HCT116 (cell line): ENCODE results near the gene KRT79. TPM values are rescaled to one million over a fixed set of nuclear protein-coding genes. Genes with fewer than 3 reads are reported as not detected.

Source experiments
- ATAC-seq: fragments of 200-7000 bp; cut with Tn5 transposase; 2 replicates; pipeline ENCODE4 v1.9.1; 2020; ENCODE audit warnings: mild to moderate bottlenecking, moderate library complexity
- BruUV-seq: library from RNA; stranded (reverse); fragments of 400-500 nt; replicated peaks from 2 replicates; lab custom pipeline; 2021; lab: Mats Ljungman, UMichigan
- CTCF ChIA-PET: fragments of 300-600 bp; sonication (Branson Sonifier 250); formaldehyde crosslinking; loops from one replicate; lab custom pipeline; 2021; ENCODE audit warnings: antibody characterized with exemption; lab: Charles Lee
- POLR2A ChIA-PET: fragments of 300-600, 350-600 bp; sonication (Branson Sonifier 250); formaldehyde crosslinking; loops from one replicate; lab custom pipeline; 2021; ENCODE audit warnings: antibody characterized with exemption; lab: Charles Lee
- RAD21 ChIA-PET, 2 experiments: fragments of 300-600 bp; sonication (Branson Sonifier 250); formaldehyde crosslinking; loops; one replicate each; lab custom pipeline; 2023; ENCODE audit warnings: low total read pairs in 2 of 2; ENCODE audit not compliant: uncharacterized antibody in 2 of 2, unreplicated experiment in 2 of 2, low non-redundant PET in 1 of 2; lab: Charles Lee
- DNase-seq: peaks from one replicate; pipeline ENCODE4 v3.0.0-alpha.2; 2010; ENCODE audit warnings: low read depth, low spot score
- H2AFZ ChIP-seq: fragments of 200-600 bp; shearing (Covaris generic), sonication (generic); 2 replicates; pipeline ENCODE4 v1.6.1; 2017; ENCODE audit warnings: low read depth, mixed run types, mixed read lengths, antibody characterized with exemption, low read length; ENCODE audit not compliant: poor library complexity, severe bottlenecking
- H3K27ac ChIP-seq: 2 replicates; pipeline ENCODE4 v1.5.1; 2012; ENCODE audit warnings: low read depth, low read length
- H3K27me3 ChIP-seq: fragments of 200-600 bp; sonication (generic); 2 replicates; pipeline ENCODE4 v1.6.1; 2016; ENCODE audit warnings: mixed run types, low read length, mixed read lengths; ENCODE audit not compliant: insufficient read depth
- H3K36me3 ChIP-seq, 2 experiments: fragments of 200-500 bp in 1 of 2; fragments of 200-600 bp in 1 of 2; sonication (Bioruptor generic) in 1 of 2; sonication (generic) in 1 of 2; 2 replicates each; pipeline versions ENCODE4 v1.5.1 to v1.6.1; 2014 to 2016; ENCODE audit warnings: low read length in 2 of 2, inconsistent platforms in 1 of 2, mixed read lengths in 1 of 2, mixed run types in 1 of 2; ENCODE audit not compliant: insufficient read depth in 2 of 2, control insufficient read depth in 1 of 2
- H3K4me1 ChIP-seq, 2 experiments: fragments of 200-600 bp in 1 of 2; sonication (generic) in 1 of 2; 2 replicates each; pipeline versions ENCODE4 v1.5.1 to v1.6.1; 2012 to 2017; ENCODE audit warnings: low read length in 2 of 2, inconsistent platforms in 1 of 2, mild to moderate bottlenecking in 1 of 2, mixed read lengths in 1 of 2, mixed run types in 1 of 2, moderate library complexity in 1 of 2; ENCODE audit not compliant: insufficient read depth in 2 of 2, control insufficient read depth in 1 of 2
- H3K4me2 ChIP-seq: fragments of 200-600 bp; sonication (generic); 2 replicates; pipeline ENCODE4 v1.6.1; 2017; ENCODE audit warnings: mixed run types, low read length, mixed read lengths
- H3K4me3 ChIP-seq, 2 experiments: fragments of 200-600 bp in 1 of 2; sonication (generic) in 1 of 2; replicated peaks in 1 of 2; 2 replicates each; pipeline ENCODE4 v1.5.1; 2011 to 2016; ENCODE audit warnings: low read length in 2 of 2, control low read depth in 1 of 2, low read depth in 1 of 2, mild to moderate bottlenecking in 1 of 2, mixed read lengths in 1 of 2, mixed run types in 1 of 2
- H3K79me2 ChIP-seq: fragments of 200-600 bp; sonication (generic); 2 replicates; pipeline ENCODE4 v1.6.1; 2017; ENCODE audit warnings: mild to moderate bottlenecking, mixed run types, low read length, moderate library complexity, mixed read lengths; ENCODE audit not compliant: insufficient read depth
- H3K9ac ChIP-seq: fragments of 200-600 bp; sonication (generic); 2 replicates; pipeline ENCODE4 v1.6.1; 2016; ENCODE audit warnings: low read length, mixed read lengths
- H3K9me2 ChIP-seq: fragments of 200-600 bp; sonication (generic), shearing (Covaris generic); 2 replicates; pipeline ENCODE4 v1.6.1; 2017; ENCODE audit warnings: mixed run types, mild to moderate bottlenecking, moderate library complexity; ENCODE audit not compliant: insufficient read depth
- H3K9me3 ChIP-seq, 2 experiments: fragments of 200-500 bp in 1 of 2; fragments of 200-600 bp in 1 of 2; sonication (Bioruptor generic) in 1 of 2; sonication (generic) in 1 of 2; 2 replicates each; pipeline ENCODE4 v1.6.1; 2014 to 2017; ENCODE audit warnings: low read length in 2 of 2, mixed read lengths in 2 of 2, inconsistent platforms in 1 of 2, low read depth in 1 of 2, mild to moderate bottlenecking in 1 of 2, mixed run types in 1 of 2, moderate library complexity in 1 of 2; ENCODE audit not compliant: control insufficient read depth in 1 of 2, insufficient read depth in 1 of 2
- H4K20me1 ChIP-seq: fragments of 200-600 bp; sonication (generic), shearing (Covaris generic); 2 replicates; pipeline ENCODE4 v1.6.1; 2017; ENCODE audit warnings: mixed run types, mild to moderate bottlenecking, moderate library complexity; ENCODE audit not compliant: insufficient read depth
- CBX3 ChIP-seq: IDR thresholded peaks from 2 replicates; pipeline ENCODE4 v1.6.1; 2012; ENCODE audit warnings: low read depth
- CTCF ChIP-seq, 3 experiments: fragments of 200-600 bp in 1 of 3; sonication (generic) in 1 of 3; IDR thresholded peaks in 2 of 3; conservative IDR thresholded peaks in 1 of 3; 2 replicates each; pipeline ENCODE4 v1.5.1; 2012 to 2017; ENCODE audit warnings: low read depth in 2 of 3, low read length in 2 of 3, antibody characterized with exemption in 1 of 3, borderline replicate concordance in 1 of 3, control low read depth in 1 of 3, mild to moderate bottlenecking in 1 of 3, mixed read lengths in 1 of 3, mixed run types in 1 of 3, moderate library complexity in 1 of 3; ENCODE audit not compliant: insufficient read depth in 1 of 3
- EGR1 ChIP-seq: IDR thresholded peaks from 2 replicates; pipeline ENCODE4 v1.6.1; 2012; ENCODE audit warnings: low read depth
- ELF1 ChIP-seq: IDR thresholded peaks from 2 replicates; pipeline ENCODE4 v1.6.1; 2012; ENCODE audit warnings: low read depth, borderline replicate concordance
- EZH2 ChIP-seq: fragments of 200-600 bp; sonication (generic); IDR thresholded peaks from 2 replicates; pipeline ENCODE4 v1.6.1; 2017; ENCODE audit warnings: antibody characterized with exemption, mixed run types
- EZH2phosphoT487 ChIP-seq: fragments of 200-600 bp; IDR thresholded peaks from 2 replicates; pipeline ENCODE4 v1.6.1; 2018; ENCODE audit warnings: antibody characterized with exemption, borderline replicate concordance
- JUND ChIP-seq: IDR thresholded peaks from 2 replicates; pipeline ENCODE4 v1.6.1; 2012
- POLR2AphosphoS5 ChIP-seq: IDR thresholded peaks from 2 replicates; pipeline ENCODE4 v1.6.1; 2011; ENCODE audit warnings: mild to moderate bottlenecking, low read depth, low read length, moderate library complexity
- RAD21 ChIP-seq: IDR thresholded peaks from 2 replicates; pipeline ENCODE4 v1.6.1; 2012; ENCODE audit warnings: low read depth, mild to moderate bottlenecking
- REST ChIP-seq: IDR thresholded peaks from 2 replicates; pipeline ENCODE4 v1.6.1; 2012; ENCODE audit warnings: low read depth
- SIN3A ChIP-seq: IDR thresholded peaks from 2 replicates; pipeline ENCODE4 v1.6.1; 2012; ENCODE audit warnings: low read depth
- SP1 ChIP-seq: IDR thresholded peaks from 2 replicates; pipeline ENCODE4 v1.6.1; 2012; ENCODE audit warnings: low read depth
- TCF7L2 ChIP-seq: IDR thresholded peaks from 2 replicates; pipeline ENCODE4 v1.7.0; 2011; ENCODE audit warnings: borderline replicate concordance, inconsistent platforms; ENCODE audit not compliant: insufficient read depth, insufficient read length; ENCODE audit errors: extremely low read depth
- YY1 ChIP-seq: IDR thresholded peaks from 2 replicates; pipeline ENCODE4 v1.6.1; 2011; ENCODE audit warnings: low read length, low read depth, moderate library complexity, mild to moderate bottlenecking; ENCODE audit not compliant: insufficient replicate concordance; ENCODE audit errors: extremely low read depth
- ZBTB33 ChIP-seq: IDR thresholded peaks from 2 replicates; pipeline ENCODE4 v1.6.1; 2011; ENCODE audit warnings: mild to moderate bottlenecking, low read length, moderate library complexity; ENCODE audit not compliant: insufficient replicate concordance; ENCODE audit errors: extremely low read depth
- ZNF274 ChIP-seq: fragments of 200-500 bp; sonication (Bioruptor generic); IDR thresholded peaks from 2 replicates; pipeline ENCODE4 v1.6.1; 2014; ENCODE audit warnings: mild to moderate bottlenecking, low read depth, low read length, inconsistent platforms
- intact Hi-C: fragments of 100-400 bp; cut with micrococcal nuclease; formaldehyde crosslinking; loops from 2 replicates; pipeline ENCODE4 v1.10.0; 2022
- total RNA-seq: library from RNA; stranded (reverse); gene quantifications from one replicate; pipeline ENCODE4 v1.2.1, GENCODE V29; 2021; ENCODE audit not compliant: unreplicated experiment

The KRT79 gene
- total RNA-seq, 1 experiment from 2014 or later: not detected

- no peak overlapping the region for H3K4me2 ChIP-seq
- no peak overlapping the region for H2AFZ ChIP-seq
- BruUV-seq: no TSS peak
- peaks cover 0 to 18% of the 10 kb centered on the region in 2 experiments; a peak in 2 of 4 replicates for H3K4me1 ChIP-seq
- ChIA-PET CTCF (no interaction called here), RAD21 (no interaction called here), POLR2A (no interaction called here)
- H3K9me3 ChIP-seq: no peaks in the 10 kb centered on the region
- H3K9me2 ChIP-seq: no peaks in the 10 kb centered on the region
- H3K9ac ChIP-seq: no peak overlapping the region
- no peaks in the 10 kb centered on the region for H3K27me3 ChIP-seq
- ATAC-seq (no peak), DNase-seq (no peak)
- no peaks in the 10 kb centered on the region for H3K79me2 ChIP-seq
- TF ChIP-seq ELF1 (no peak), SP1 (no peak), SIN3A (no peak), RAD21 (no peak), ZBTB33 (no peak), EZH2 (no peak), CTCF (IDR thresholded peaks at IDR 0.05 in 2 of 3, conservative IDR thresholded peaks at IDR 0.05 in 1 of 3; ENCODE audit: borderline replicate concordance in 1 of 3, insufficient read depth in 1 of 3, low read depth in 2 of 3, low read length in 2 of 3) (no peak), REST (no peak), POLR2AphosphoS5 (no peak), EGR1 (no peak), EZH2phosphoT487 (no peak), CBX3 (no peak), YY1 (no peak), TCF7L2 (no peak), ZNF274 (no peak), JUND (no peak)
- H3K4me3 ChIP-seq: no peak overlapping the region
- no peak overlapping the region for H3K27ac ChIP-seq
- no peaks in the 10 kb centered on the region for H3K36me3 ChIP-seq
- H4K20me1 ChIP-seq: no peaks in the 10 kb centered on the region
- intact Hi-C loops: no loop called here
Observed at GRCh38 chr12:52832985-52833905, 866 bp downstream of the KRT79 start.
